Measurements from ENCODE around the gene MZT2B. TPM values are rescaled to one million over a fixed set of nuclear protein-coding genes. Genes with fewer than 3 reads are reported as not detected.
"Not testable (repeated sequence)": the region's sequence is repeated elsewhere in the genome, so short reads cannot be mapped to it uniquely, and the experiment has no call there.

MZT2B gene
- total RNA-seq, 1 donor from 2014 or later, result 172 TPM

GRCh38 chr2:130141645-130142370, 40.3 kb upstream of the MZT2B start:
- not testable (repeated sequence) for H3K36me3 Mint-ChIP-seq (ENCODE audit: unreplicated experiment); H3K27ac Mint-ChIP-seq (ENCODE audit: unreplicated experiment); H3K9me3 Mint-ChIP-seq (ENCODE audit: unreplicated experiment); H3K4me3 Mint-ChIP-seq (ENCODE audit: unreplicated experiment); H3K27me3 Mint-ChIP-seq (ENCODE audit: unreplicated experiment); DNase-seq; H3K4me1 Mint-ChIP-seq (ENCODE audit: low read depth, unreplicated experiment)

- not testable (repeated sequence) for H3K27ac Mint-ChIP-seq (ENCODE audit: unreplicated experiment); DNase-seq; H3K4me3 Mint-ChIP-seq (ENCODE audit: unreplicated experiment); H3K9me3 Mint-ChIP-seq (ENCODE audit: unreplicated experiment); H3K36me3 Mint-ChIP-seq (ENCODE audit: unreplicated experiment); H3K4me1 Mint-ChIP-seq (ENCODE audit: low read depth, unreplicated experiment); H3K27me3 Mint-ChIP-seq (ENCODE audit: unreplicated experiment)
These were observed 39.4 kb upstream of the MZT2B start for GRCh38 chr2:130142396-130143265.

- H3K9me3 Mint-ChIP-seq (ENCODE audit: unreplicated experiment); H3K36me3 Mint-ChIP-seq (ENCODE audit: unreplicated experiment); H3K4me1 Mint-ChIP-seq (ENCODE audit: low read depth, unreplicated experiment); DNase-seq; H3K4me3 Mint-ChIP-seq (ENCODE audit: unreplicated experiment); H3K27ac Mint-ChIP-seq (ENCODE audit: unreplicated experiment); H3K27me3 Mint-ChIP-seq (ENCODE audit: unreplicated experiment): not testable (repeated sequence)
These were observed 38.6 kb upstream of the MZT2B start for GRCh38 chr2:130143266-130144039.

- H3K36me3 Mint-ChIP-seq (ENCODE audit: unreplicated experiment); H3K27ac Mint-ChIP-seq (ENCODE audit: unreplicated experiment); H3K27me3 Mint-ChIP-seq (ENCODE audit: unreplicated experiment); H3K9me3 Mint-ChIP-seq (ENCODE audit: unreplicated experiment); H3K4me1 Mint-ChIP-seq (ENCODE audit: low read depth, unreplicated experiment): not testable (repeated sequence)
- peak; percentile 76 for DNase-seq
- peak within 1 kb of the TSS; percentile 75 for H3K4me3 Mint-ChIP-seq (ENCODE audit: unreplicated experiment)
These were observed 37.1 kb upstream of the MZT2B start, which contains the start of gene CCDC74B for GRCh38 chr2:130145006-130145414. Gene CCDC74B (minus strand): TSS chr2:130145112. CDS start chr2:130144996, 116 bp downstream.

- not testable (repeated sequence) for H3K4me3 Mint-ChIP-seq (ENCODE audit: unreplicated experiment); H3K4me1 Mint-ChIP-seq (ENCODE audit: low read depth, unreplicated experiment); H3K9me3 Mint-ChIP-seq (ENCODE audit: unreplicated experiment); H3K27ac Mint-ChIP-seq (ENCODE audit: unreplicated experiment); H3K36me3 Mint-ChIP-seq (ENCODE audit: unreplicated experiment); DNase-seq; H3K27me3 Mint-ChIP-seq (ENCODE audit: unreplicated experiment)
These were observed 33.5 kb upstream of the MZT2B start for GRCh38 chr2:130148515-130148914.

GRCh38 chr2:130150181-130151144, 31.6 kb upstream of the MZT2B start:
- Mint-ChIP-seq H3K36me3 (ENCODE audit: unreplicated experiment) (no peaks in the 10 kb centered on the region), H3K4me1 (ENCODE audit: low read depth, unreplicated experiment) (peaks cover 5% of the 10 kb centered on the region), H3K27me3 (ENCODE audit: unreplicated experiment) (peaks cover 2% of the 10 kb centered on the region), H3K27ac (ENCODE audit: unreplicated experiment) (no peak overlapping the region), H3K4me3 (ENCODE audit: unreplicated experiment) (no peak overlapping the region), H3K9me3 (ENCODE audit: unreplicated experiment) (peaks cover 2% of the 10 kb centered on the region)
- DNase-seq, result no peak
- no peak for TF ChIP-seq CTCF (IDR thresholded peaks at IDR 0.05; ENCODE audit: partially characterized antibody, unreplicated experiment)

- not testable (repeated sequence) for H3K36me3 Mint-ChIP-seq (ENCODE audit: unreplicated experiment); H3K27me3 Mint-ChIP-seq (ENCODE audit: unreplicated experiment); DNase-seq; H3K4me1 Mint-ChIP-seq (ENCODE audit: low read depth, unreplicated experiment); H3K9me3 Mint-ChIP-seq (ENCODE audit: unreplicated experiment); H3K4me3 Mint-ChIP-seq (ENCODE audit: unreplicated experiment); H3K27ac Mint-ChIP-seq (ENCODE audit: unreplicated experiment)
These were observed 30.9 kb upstream of the MZT2B start for GRCh38 chr2:130151145-130151512.

GRCh38 chr2:130152136-130152815, 29.8 kb upstream of the MZT2B start:
- H3K27me3 Mint-ChIP-seq (ENCODE audit: unreplicated experiment); H3K27ac Mint-ChIP-seq (ENCODE audit: unreplicated experiment); H3K36me3 Mint-ChIP-seq (ENCODE audit: unreplicated experiment); H3K4me3 Mint-ChIP-seq (ENCODE audit: unreplicated experiment); H3K9me3 Mint-ChIP-seq (ENCODE audit: unreplicated experiment); DNase-seq; H3K4me1 Mint-ChIP-seq (ENCODE audit: low read depth, unreplicated experiment): not testable (repeated sequence)
